HG03520 (cell line): Measurements from ENCODE around the gene NKX6-2.
"Not testable (repeated sequence)": the region's sequence is repeated elsewhere in the genome, so short reads cannot be mapped to it uniquely, and the experiment has no call there.

Experiments used
- ATAC-seq: cut with Tn5 transposase; IDR thresholded peaks from one replicate; pipeline ENCODE4 v1.9.1; 2021; ENCODE audit warnings: mild to moderate bottlenecking, moderate library complexity; ENCODE audit not compliant: unreplicated experiment

The NKX6-2 gene

GRCh38 chr10:132761395-132762060 lies 24.4 kb downstream of the NKX6-2 start:
- ATAC-seq, result no peak

DNA sequence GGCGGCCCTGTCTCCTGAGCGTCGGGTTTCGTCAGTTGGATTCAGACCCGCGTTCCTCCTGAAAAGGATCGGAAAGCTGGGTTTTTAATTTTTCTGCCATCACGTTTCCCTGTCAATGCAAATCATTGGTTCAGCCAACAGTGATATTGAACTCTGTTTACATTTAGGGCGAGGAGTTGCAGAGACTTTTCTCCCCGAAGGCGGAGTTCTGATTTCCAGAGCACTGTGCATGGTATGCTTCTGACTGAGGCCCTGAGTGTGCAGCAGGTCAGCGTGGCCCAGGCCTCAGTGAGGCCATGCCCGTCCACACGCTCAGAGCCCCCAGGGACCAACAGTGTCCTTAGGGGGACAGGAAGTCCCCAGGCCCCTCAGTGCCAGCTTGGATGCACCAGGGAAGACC lies 27.1 kb downstream of the NKX6-2 start:
- ATAC-seq, result no peak

DNA sequence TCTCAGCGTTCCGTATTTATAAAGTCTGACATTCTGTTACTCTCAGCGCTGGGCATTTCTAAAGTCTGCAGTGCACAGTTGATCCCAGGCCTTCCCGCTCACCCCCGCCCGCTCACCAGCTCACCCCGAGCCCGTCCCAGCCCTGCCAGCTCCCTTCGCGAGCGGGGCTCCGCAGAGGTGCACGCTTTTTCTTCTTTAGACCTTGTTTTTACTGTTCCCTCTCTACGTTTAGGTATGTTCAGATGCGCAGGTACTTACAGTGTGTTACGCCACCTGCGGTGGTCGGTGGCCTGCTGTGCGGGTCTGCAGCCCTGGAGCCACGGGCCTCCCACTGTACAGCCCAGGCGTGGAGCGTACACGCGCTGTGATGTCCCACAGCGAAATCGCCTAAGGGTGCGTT lies 28.8 kb downstream of the NKX6-2 start:
- no peak for ATAC-seq

DNA sequence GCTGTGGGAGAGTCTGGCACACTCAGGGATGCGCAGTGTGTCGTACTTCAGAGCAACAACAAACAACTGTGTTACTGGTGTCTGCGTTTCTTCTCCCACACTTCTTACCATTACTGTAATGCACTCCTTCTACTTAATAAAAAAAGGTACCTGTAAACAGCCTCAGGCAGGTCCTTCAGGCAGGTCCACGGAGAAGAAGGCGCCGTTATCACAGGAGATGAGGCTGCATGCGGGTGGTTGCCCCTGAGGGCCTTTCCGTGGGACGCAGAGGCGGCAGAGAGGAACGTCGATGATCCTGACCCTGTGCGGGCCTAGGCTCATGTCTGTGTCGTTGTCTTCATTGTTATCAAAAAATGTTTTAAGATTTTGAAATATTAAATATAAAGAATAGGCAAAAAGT lies 29.4 kb downstream of the NKX6-2 start:
- no peak for ATAC-seq

- no peak for ATAC-seq
Measured at GRCh38 chr10:132755166-132755711, 30.7 kb downstream of the NKX6-2 start.

GRCh38 chr10:132754071-132754470 lies 31.9 kb downstream of the NKX6-2 start:
- ATAC-seq, result no peak

DNA sequence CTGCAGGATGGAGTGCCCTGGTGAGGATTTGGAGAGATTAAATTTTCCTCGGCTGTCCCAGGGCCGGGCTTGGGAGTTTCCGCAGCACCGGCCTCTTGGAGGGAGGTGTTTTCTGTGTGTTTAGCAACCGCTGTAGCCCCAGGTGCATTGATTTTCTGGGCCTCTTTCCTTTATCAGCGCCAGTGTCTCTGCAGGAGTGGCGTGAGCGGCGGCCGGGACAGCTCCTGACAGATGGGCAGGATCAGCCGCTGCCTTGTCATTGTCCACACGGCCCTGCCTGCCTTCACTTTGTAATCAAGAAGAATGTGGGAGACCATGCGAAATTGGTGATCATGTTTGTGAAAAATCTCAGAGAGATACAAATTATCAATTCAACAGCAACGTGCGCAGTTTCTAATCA lies 32.4 kb downstream of the NKX6-2 start:
- ATAC-seq, result no peak

- no peak for ATAC-seq
Measured at GRCh38 chr10:132752961-132753360, 33.0 kb downstream of the NKX6-2 start.

- no peak for ATAC-seq
Measured at GRCh38 chr10:132752378-132752777, 33.6 kb downstream of the NKX6-2 start.

DNA sequence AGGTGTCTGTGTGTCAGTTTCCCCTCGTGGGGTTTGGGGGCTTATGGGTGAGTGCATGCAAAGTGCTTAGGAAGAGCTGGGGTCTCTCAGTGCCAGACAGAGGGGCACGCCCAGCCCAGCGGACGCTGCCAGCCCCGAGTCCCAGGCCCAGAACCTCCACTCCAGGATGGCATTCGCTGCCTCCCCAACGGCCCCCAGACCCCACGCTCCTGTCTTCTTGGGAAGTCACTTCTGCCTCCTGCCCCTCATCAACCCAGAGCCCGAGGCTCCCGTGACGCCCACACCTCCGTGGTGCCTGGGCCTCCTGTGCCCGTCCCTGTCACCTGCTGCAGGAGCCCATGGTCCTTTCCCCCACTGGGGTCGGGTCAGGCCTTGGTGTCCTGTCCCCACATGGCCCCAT lies 35.0 kb downstream of the NKX6-2 start:
- ATAC-seq, result no peak

GRCh38 chr10:132749371-132749795 lies 36.6 kb downstream of the NKX6-2 start:
- ATAC-seq, result no peak

GRCh38 chr10:132748545-132749370 lies 37.2 kb downstream of the NKX6-2 start:
- ATAC-seq, result no peak

DNA sequence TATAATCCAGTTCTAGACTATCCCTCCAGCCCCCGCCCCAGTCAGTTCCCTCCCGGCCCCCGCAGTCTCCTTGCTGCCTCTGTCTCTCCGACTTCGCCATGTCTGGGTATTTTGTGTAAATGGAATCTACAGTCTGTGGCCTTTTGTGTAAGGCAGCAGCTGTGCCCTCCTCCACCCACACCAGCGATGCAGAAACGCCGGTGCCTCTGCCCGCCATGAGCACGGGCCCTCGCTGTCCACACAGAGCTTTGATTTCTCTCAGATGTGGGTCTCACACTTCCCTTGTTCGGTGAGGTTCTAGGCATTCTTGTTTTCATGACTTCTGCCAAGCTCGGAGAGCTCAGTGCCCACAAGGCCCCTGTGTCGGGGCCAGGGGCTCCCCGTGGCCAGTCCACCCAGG lies 37.8 kb downstream of the NKX6-2 start:
- no peak for ATAC-seq

DNA sequence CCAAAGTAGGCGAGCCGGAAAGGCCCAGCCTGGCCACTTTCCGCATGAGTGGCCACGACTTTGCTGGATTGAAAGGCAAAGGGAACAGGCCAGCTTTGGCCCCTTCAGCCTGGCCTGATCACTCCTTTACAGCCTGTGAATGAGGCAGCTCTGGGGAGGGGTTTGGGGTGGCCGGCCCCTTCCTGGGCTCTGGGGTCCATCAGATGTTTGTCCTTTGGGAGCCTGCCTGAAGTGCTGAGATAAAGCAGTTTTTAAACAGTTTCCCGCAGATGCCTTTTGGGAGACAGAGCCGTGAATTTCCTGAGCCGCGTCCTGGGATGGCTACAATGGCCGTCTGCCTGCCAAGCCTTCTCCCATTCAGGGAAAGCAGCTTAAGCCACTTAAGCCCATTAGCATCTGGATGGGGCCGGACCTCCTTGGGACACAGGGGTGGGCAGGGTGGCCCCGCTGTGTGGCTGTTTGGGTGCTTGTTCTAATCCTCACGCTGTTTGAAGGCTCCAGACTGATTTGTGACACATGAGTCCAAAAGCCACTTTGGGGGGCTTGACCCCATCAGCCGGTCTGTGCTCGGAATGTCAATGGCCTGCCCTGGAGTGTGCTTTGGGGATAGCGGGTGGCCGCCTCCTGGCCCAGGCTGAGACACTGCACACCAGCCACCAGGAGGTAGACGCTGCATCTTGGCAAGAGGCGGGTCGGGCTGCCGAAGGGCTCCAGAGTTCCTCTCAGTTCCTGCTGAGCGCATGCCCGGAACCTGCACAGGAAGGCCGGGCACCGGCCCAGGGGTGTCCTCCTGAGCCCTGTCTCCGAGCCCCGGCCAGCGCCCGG lies 38.9 kb downstream of the NKX6-2 start:
- ATAC-seq, result no peak

DNA sequence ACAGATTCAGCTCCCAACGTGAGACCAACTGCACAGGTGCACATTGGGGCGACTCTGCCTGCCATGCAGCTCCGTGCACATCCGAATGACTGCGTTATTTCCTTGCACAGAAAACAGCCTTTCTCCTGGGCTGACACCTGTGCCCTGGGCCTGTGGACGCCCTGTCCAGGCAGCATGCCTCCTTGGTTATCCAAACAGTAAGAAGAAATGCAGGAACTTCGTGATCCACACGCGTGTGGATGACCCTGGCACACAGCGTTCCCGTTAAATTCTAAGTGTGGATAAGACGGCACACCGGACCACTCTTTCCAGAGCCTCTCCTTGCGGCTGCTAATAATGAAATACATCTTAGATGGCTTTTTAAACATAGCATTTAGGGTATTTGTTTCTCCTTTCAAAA lies 39.6 kb downstream of the NKX6-2 start:
- ATAC-seq, result no peak

DNA sequence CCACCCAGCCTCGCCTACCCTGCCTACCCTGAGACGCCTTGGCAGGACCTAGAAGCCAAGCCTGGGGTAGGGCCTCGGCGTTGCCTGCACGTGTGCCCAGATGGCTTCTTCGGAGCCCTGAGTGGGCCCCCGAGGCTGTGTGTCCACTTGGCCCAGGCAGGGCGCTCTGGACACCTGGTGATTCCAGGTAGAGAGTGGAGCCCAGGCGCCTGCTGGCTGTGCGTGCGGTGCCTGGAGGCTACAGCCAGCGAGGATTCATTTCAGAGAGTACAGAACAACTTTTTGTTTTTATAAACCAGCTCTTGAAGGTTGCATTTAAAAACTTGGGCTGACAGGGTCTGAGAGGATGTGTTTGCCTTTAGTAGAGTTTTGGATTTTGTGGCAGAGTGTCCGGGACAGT lies 40.0 kb downstream of the NKX6-2 start:
- ATAC-seq, result no peak

DNA sequence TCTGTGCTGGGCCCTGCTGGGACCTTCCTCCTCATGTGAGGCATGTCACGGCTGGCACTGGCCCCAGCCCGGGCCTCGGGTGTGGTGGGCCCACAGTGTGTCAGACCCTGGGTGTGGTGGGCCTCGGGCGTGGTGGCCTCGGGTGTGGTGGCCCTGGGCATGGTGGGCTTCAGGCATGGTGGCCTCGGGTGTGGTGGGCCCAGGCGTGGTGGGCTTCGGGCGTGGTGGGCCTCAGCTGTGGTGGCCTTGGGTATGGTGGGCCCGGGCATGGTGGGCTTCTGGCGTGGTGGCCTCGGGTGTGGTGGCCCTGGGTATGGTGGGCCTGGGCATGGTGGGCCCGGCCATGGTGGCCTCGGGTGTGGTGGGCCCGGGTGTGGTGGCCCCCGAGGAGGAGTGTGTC lies 40.4 kb downstream of the NKX6-2 start:
- ATAC-seq, result no peak

GRCh38 chr10:132744839-132745238 lies 41.1 kb downstream of the NKX6-2 start:
- ATAC-seq, result no peak

GRCh38 chr10:132743925-132744490 lies 41.9 kb downstream of the NKX6-2 start:
- ATAC-seq, result no peak

DNA sequence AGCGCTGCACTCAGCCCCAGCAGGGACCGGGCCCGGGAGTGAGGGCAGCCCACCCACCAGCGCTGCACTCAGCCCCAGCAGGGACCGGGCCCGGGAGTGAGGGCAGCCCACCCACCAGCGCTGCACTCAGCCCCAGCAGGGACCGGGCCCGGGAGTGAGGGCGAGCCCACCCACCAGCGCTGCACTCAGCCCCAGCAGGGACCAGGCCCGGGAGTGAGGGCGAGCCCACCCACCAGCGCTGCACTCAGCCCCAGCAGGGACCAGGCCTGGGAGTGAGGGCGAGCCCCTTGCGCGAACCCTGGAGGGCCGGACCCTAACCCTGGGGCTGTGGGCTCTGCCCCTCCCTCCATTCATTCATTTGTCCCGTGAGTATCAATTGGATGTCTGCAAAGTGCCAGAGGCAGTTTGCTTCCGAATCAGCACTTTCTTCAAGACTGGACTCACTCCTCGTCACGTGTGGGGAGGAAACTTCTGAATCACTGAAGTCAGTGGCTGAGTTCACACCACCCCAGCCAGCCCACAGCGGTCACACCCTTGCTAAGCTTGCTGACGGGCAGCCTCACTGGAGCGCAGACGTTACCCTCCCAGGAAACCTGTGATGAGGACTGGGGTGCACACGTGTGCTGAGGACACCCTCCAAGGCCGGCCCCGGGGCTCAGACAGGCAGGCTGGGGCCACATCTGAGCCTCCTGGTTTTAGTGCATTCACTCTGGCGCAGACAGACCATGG lies 42.6 kb downstream of the NKX6-2 start:
- not testable (repeated sequence) for ATAC-seq
